Measurements from ENCODE around the gene PANK4.
A peak's percentile ranks its signal among the peaks of the same experiment; 100 is the strongest.

PANK4 gene

DNA sequence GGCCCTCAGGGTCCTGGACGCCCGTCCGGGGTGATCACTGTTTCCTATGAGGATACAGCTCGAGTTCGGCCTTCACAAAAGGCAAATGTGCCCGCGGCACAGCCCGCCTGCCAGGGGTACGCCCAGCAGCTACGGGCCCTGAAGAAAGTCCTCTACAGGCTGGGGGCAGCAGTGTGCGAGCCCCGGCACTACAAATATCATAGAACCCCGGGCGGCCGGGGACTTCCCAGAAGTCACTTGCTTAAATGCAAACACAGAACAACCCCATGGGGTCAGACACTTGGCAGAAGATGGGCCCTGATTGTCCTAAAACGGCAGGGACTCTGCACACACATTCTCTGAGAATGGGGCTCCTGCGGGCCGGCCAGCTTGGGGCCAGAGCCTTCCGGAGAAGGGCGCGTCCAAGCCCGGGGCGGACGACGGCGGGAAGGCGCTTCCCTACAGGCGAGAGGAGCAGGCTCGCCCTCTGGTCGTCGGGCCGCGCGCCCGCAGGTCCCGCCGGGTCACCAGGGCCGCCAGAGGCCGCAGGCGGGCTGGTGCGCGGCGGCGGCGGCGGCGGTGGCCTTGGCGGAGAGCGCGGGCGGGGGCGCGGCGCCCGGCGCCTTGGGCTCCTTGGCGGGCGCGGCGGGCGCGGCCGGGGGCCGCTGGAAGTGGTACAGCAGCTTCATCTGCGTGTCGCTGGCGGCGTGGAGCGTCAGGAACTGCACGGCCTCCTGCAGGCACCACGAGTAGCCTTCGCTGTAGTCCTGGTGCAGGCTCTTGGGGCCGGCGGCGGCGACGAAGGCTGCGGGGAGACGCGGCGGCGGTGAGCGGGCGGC is 2.8 kb upstream of the PANK4 start:
- no peak for DNase-seq (ENCODE audit: low spot score)

- no peak for DNase-seq (ENCODE audit: low spot score)
Measured at GRCh38 chr1:2528611-2528965, 2.2 kb upstream of the PANK4 start.

DNA sequence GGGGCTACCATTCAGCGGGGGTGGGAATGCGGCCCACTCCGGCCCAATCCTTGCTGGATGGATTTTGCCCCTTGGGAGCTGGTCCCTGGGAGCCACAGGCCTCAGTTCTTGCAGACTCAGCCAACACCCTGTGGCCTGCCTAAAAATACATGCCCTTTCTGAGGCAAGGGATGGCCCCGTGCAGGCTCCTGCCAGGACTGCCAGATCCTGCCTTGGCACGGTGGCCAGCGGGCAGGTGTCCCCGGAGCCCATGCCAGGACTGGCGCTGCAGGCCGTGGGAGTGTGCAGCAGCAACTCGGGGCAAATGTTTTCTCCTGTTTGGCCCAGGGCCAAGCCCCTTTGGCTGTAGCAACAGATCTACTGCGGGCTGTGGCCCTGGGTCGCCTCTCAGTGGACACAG is 1.6 kb upstream of the PANK4 start:
- DNase-seq (ENCODE audit: low spot score), result no peak

- DNase-seq (ENCODE audit: low spot score), result no peak
Measured at GRCh38 chr1:2527556-2527860, 1.1 kb upstream of the PANK4 start.

- DNase-seq (ENCODE audit: low spot score), result peak; percentile 71
Measured at GRCh38 chr1:2526824-2527555, 594 bp upstream of the PANK4 start.

GRCh38 chr1:2525572-2525919 is 850 bp downstream of the PANK4 start:
- DNase-seq (ENCODE audit: low spot score), result no peak

- DNase-seq (ENCODE audit: low spot score), result no peak
Measured at GRCh38 chr1:2523891-2524609, 2.3 kb downstream of the PANK4 start.

- DNase-seq (ENCODE audit: low spot score), result no peak
Measured at GRCh38 chr1:2523191-2523890, 3.1 kb downstream of the PANK4 start.

- DNase-seq (ENCODE audit: low spot score), result no peak
Measured at GRCh38 chr1:2522230-2522629, 4.2 kb downstream of the PANK4 start.

- no peak for DNase-seq (ENCODE audit: low spot score)
Measured at GRCh38 chr1:2520806-2521205, 5.6 kb downstream of the PANK4 start.

- DNase-seq (ENCODE audit: low spot score), result no peak
Measured at GRCh38 chr1:2520206-2520605, 6.2 kb downstream of the PANK4 start.

DNA sequence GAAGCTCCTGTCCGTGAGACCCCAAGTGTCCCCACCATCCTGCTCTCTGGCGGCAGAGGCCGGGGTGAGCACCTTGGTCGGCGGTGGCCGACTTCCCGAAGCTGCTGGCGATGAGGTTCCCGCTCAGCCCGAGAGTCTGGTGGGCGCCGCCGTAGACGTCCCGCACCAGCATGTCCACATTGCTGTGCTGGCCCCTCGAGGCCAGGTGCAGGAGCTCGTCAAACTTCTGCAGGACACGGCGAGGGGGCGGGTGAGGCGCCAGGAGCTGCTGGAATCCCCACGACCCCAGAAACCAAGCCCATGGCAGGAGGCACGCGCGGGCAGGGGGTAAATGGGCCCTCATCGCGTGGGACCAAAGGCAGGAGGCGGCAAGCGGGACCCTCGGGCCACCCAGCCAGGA is 6.7 kb downstream of the PANK4 start:
- DNase-seq (ENCODE audit: low spot score), result no peak

DNA sequence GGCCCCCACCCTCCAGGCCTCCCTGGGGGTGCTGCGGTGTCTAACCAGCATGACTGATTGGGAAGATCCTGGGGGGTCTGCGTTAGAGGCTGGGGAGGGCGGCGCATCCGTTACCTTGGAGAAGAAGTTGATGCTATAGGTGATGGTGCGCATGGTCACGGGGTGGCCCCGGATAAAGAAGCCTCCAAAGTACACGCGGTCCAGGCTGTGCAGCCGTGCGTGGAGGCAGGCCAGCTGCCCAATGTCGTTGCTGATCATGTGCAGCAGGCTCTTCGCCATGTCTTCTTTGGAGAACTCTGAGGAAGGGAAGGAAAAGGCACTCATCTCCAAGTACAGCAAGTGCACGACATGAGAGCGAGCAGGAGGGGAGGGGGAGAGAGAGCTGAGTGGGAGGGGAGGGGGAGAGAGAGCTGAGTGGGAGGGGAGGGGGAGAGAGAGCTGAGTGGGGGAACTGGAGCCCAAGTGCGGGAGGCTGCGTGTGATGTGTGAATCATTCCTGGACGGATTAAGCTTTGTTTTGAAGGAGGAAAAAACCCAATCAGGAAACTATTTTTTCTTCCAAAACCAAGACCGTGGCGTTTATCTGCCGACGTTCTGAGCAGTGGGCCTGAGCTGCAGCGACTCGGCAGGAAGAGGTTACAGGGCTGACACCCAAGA is 7.2 kb downstream of the PANK4 start:
- no peak for DNase-seq (ENCODE audit: low spot score)

DNA sequence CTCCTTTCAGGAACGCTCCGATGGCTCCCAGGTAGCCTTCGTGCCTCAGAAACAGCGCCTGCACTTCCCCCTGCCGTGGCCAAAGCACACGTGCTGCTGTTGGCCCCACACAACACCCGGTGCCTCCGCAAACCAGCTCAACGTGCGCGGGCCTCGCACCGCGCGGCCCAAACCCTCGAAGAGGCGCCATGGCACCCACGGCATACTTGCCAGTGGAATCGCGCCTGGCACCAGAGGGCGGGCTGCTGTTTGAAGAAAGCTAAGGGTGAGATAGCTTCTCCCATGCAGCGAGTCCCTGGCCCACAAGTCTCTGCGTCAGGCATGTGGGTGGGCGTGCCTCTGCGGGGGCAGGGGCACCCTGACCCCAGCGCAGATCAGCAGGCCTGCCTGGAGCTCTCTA is 7.9 kb downstream of the PANK4 start:
- no peak for DNase-seq (ENCODE audit: low spot score)

GRCh38 chr1:2517966-2518365 is 8.4 kb downstream of the PANK4 start:
- no peak for DNase-seq (ENCODE audit: low spot score)

GRCh38 chr1:2516946-2517345 is 9.4 kb downstream of the PANK4 start:
- DNase-seq (ENCODE audit: low spot score), result no peak

DNA sequence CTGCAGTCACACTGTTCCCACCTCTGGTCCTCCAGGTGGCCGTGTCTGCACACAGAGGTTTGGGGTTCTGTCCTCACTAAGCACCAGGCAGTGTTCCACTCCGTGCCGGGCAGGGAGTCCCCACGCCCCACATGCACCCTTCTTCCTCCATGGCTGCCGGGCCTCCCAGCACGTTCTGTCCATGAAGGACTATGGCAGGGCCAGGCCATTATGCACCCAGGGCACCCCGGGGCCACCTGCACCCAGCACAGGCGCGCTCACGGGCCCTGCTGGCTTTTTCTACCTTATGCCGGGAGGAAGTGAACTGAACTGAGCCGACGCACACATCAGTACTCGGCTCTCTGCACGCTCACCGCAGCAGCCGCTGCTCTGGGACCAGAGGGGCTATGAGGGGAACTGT is 10.3 kb downstream of the PANK4 start:
- DNase-seq (ENCODE audit: low spot score), result no peak

GRCh38 chr1:2515763-2516080 is 10.7 kb downstream of the PANK4 start:
- DNase-seq (ENCODE audit: low spot score), result no peak

DNA sequence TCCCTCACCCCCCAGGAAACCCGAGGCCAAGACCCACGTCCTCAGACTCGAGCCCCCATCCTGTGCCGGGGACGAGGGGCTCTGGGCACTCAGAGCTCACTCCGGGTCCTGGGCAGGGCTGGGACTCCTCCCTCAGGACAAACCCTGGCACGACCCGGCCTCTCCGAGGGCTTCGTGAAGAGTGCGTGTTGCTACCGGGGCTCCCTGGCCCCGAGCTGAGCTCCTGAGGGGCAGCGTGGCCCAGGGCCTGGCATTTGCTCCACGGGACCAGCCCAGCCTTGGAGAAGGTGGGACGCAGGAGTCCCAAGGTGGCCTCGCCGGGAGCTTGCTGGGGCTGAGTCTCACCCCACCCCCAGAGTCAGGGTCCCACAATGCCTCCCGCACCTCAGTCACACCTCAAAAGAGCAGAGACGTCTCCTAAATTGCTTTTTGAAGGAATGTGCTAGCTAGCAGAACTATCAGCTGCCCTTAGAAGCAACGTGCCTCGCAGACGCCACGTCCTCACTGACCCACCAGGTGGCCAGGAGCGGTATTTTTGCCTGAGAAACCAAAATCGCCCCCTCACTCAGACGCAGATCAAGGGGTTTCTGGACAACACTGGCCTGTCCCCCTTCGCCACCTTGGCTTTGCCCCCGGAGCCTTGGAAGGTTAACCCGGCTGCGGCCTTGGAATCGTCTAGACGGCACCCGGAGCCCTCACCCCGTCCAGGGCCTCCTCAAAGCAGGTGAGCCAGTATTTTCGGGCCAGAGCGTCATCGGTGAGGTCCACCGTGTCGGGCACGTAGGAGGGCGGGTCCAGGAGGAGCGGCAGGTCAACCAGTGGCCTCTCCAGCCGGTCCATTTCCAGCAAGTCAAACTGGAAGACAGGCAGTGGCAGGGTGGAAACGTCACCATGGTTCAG is 11.3 kb downstream of the PANK4 start:
- DNase-seq (ENCODE audit: low spot score), result no peak

DNA sequence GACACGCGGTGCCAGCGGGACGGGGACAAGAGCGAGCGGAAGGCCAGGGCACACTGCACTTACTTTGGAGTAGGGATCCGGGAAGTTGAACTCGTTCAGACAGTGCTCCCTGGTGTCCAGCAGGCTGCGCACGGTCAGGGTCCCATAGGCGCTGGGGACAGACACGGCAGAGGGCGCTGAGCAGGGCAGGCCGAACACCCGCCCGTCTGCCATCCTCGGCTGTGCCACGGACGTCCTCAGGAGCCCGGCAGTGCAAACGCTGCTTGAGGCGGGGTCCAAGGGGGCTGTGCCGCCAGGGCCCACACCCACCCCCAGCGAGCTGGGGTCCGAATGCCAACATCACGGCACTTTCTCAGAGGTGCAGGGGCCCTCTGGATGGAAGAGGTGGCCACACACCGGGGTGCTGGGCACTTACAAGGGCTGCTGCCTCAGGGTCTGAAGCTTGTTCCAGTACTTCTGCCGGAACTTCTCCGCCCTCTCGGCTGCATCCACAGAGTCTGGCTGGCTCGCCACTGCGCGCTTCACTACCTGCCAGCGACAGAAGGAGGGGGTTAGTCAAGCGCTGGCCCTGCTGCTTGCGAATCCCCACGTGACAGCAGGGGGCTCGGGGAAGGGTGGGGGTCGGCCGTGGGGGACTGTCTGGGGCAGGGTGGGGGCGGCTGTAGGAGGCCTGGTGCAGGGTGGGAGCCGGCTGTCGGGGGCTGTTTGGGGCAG is 12.3 kb downstream of the PANK4 start:
- no peak for DNase-seq (ENCODE audit: low spot score)
